Measurements from ENCODE around the gene R3HDM2. TPM values are rescaled to one million over a fixed set of nuclear protein-coding genes. Genes with fewer than 3 reads are reported as not detected.

R3HDM2 gene
- total RNA-seq, 1 experiment from 2014 or later = 45.4 TPM

DNA sequence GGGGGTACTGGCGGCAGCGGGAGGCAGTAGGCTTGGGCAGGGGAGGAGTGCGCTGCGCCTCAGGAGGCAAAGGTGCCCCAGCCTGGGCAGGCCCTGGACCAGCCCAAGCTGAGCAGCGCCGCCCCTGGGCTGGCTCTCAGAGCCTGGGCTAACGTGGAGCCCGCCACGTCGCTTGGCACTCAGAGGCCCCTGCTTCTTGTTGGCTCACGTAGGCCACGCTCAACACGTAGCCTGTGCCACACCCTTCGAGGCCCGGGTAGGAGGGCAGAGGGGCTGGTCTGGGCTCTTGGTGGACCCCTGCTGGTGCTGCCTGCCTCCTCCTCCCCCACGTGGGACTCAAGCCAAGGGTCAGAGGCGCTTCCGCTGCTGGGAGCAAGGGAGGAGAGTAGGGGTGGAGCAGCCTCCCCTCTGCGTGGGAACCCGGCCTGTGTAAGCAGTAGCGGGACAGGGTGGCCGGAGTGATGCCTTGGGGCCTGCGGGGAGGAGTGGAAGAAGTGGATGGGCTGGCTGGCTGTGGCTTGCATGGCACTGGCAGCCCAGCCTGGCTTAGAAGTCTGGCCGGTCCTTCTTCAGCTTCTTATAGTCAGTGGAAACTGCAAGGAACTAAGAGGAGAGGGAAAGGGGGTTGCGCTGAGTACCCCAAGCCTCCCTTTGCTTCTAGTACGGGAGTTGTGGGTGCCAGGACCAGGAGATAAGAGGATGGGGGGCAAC lies 195.7 kb downstream of the R3HDM2 start:
- Histone ChIP-seq H3K9me3 (ENCODE audit: control insufficient read depth in 1 of 2, insufficient read depth in 1 of 2, low read depth in 1 of 2, low read length in 2 of 2) (no peaks in the 10 kb centered on the region), H3K9ac (ENCODE audit: low read length) (no peak overlapping the region), H3K4me2 (ENCODE audit: low read length) (no peak overlapping the region), H3K27me3 (ENCODE audit: insufficient read depth, low read length) (peaks cover 4% of the 10 kb centered on the region; the same call in 1 of the 2 replicates), H4K20me1 (ENCODE audit: insufficient read depth) (no peaks in the 10 kb centered on the region), H3K9me2 (ENCODE audit: insufficient read depth) (no peaks in the 10 kb centered on the region), H3K27ac (ENCODE audit: low read depth, low read length) (no peak overlapping the region), H3K4me1 (ENCODE audit: control insufficient read depth in 1 of 2, insufficient read depth in 2 of 2, low read length in 2 of 2) (peaks cover 16 to 25% of the 10 kb centered on the region in 2 experiments), H3K36me3 (ENCODE audit: control insufficient read depth in 1 of 2, insufficient read depth in 2 of 2, low read length in 2 of 2) (peaks cover 15 to 34% of the 10 kb centered on the region in 2 experiments), H3K79me2 (ENCODE audit: insufficient read depth, low read length) (peaks cover 23% of the 10 kb centered on the region), H2AFZ (ENCODE audit: low read depth, low read length, poor library complexity, severe bottlenecking) (no peak overlapping the region), H3K4me3 (replicated peaks in 1 of 2; ENCODE audit: low read depth in 1 of 2, low read length in 2 of 2) (no peak overlapping the region)
- POLR2A ChIA-PET = no interaction called here
- intact Hi-C loops (cut with micrococcal nuclease) = no loop called here
- CTCF ChIA-PET = no interaction called here
- no peak for TF ChIP-seq SIN3A (IDR thresholded peaks at IDR 0.05; ENCODE audit: low read depth)
- TF ChIP-seq CBX3 (IDR thresholded peaks at IDR 0.05; ENCODE audit: low read depth) = no peak
- TF ChIP-seq POLR2AphosphoS5 (IDR thresholded peaks at IDR 0.05; ENCODE audit: low read depth, low read length) = no peak; the same call in 1 of the 2 replicates
- no peak for TF ChIP-seq EZH2 (IDR thresholded peaks at IDR 0.05)
- TF ChIP-seq, protein P1, sequence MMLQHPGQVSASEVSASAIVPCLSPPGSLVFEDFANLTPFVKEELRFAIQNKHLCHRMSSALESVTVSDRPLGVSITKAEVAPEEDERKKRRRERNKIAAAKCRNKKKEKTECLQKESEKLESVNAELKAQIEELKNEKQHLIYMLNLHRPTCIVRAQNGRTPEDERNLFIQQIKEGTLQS (IDR thresholded peaks at IDR 0.05) = no peak
- TF ChIP-seq, protein P2, sequence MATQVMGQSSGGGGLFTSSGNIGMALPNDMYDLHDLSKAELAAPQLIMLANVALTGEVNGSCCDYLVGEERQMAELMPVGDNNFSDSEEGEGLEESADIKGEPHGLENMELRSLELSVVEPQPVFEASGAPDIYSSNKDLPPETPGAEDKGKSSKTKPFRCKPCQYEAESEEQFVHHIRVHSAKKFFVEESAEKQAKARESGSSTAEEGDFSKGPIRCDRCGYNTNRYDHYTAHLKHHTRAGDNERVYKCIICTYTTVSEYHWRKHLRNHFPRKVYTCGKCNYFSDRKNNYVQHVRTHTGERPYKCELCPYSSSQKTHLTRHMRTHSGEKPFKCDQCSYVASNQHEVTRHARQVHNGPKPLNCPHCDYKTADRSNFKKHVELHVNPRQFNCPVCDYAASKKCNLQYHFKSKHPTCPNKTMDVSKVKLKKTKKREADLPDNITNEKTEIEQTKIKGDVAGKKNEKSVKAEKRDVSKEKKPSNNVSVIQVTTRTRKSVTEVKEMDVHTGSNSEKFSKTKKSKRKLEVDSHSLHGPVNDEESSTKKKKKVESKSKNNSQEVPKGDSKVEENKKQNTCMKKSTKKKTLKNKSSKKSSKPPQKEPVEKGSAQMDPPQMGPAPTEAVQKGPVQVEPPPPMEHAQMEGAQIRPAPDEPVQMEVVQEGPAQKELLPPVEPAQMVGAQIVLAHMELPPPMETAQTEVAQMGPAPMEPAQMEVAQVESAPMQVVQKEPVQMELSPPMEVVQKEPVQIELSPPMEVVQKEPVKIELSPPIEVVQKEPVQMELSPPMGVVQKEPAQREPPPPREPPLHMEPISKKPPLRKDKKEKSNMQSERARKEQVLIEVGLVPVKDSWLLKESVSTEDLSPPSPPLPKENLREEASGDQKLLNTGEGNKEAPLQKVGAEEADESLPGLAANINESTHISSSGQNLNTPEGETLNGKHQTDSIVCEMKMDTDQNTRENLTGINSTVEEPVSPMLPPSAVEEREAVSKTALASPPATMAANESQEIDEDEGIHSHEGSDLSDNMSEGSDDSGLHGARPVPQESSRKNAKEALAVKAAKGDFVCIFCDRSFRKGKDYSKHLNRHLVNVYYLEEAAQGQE (IDR thresholded peaks at IDR 0.05; ENCODE audit: low read depth) = no peak
- TF ChIP-seq, protein P3, sequence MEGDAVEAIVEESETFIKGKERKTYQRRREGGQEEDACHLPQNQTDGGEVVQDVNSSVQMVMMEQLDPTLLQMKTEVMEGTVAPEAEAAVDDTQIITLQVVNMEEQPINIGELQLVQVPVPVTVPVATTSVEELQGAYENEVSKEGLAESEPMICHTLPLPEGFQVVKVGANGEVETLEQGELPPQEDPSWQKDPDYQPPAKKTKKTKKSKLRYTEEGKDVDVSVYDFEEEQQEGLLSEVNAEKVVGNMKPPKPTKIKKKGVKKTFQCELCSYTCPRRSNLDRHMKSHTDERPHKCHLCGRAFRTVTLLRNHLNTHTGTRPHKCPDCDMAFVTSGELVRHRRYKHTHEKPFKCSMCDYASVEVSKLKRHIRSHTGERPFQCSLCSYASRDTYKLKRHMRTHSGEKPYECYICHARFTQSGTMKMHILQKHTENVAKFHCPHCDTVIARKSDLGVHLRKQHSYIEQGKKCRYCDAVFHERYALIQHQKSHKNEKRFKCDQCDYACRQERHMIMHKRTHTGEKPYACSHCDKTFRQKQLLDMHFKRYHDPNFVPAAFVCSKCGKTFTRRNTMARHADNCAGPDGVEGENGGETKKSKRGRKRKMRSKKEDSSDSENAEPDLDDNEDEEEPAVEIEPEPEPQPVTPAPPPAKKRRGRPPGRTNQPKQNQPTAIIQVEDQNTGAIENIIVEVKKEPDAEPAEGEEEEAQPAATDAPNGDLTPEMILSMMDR (IDR thresholded peaks at IDR 0.05 in 2 of 3, conservative IDR thresholded peaks at IDR 0.05 in 1 of 3; ENCODE audit: borderline replicate concordance in 1 of 3, insufficient read depth in 1 of 3, low read depth in 2 of 3, low read length in 2 of 3) = no peak
- TF ChIP-seq, protein P4, sequence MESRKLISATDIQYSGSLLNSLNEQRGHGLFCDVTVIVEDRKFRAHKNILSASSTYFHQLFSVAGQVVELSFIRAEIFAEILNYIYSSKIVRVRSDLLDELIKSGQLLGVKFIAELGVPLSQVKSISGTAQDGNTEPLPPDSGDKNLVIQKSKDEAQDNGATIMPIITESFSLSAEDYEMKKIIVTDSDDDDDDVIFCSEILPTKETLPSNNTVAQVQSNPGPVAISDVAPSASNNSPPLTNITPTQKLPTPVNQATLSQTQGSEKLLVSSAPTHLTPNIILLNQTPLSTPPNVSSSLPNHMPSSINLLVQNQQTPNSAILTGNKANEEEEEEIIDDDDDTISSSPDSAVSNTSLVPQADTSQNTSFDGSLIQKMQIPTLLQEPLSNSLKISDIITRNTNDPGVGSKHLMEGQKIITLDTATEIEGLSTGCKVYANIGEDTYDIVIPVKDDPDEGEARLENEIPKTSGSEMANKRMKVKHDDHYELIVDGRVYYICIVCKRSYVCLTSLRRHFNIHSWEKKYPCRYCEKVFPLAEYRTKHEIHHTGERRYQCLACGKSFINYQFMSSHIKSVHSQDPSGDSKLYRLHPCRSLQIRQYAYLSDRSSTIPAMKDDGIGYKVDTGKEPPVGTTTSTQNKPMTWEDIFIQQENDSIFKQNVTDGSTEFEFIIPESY (IDR thresholded peaks at IDR 0.05; ENCODE audit: extremely low read depth, insufficient replicate concordance, low read length) = no peak
- RAD21 ChIA-PET (ENCODE audit: low non-redundant PET in 1 of 2, low total read pairs in 2 of 2, uncharacterized antibody in 2 of 2, unreplicated experiment in 2 of 2) = no interaction called here
- no peak for DNase-seq (ENCODE audit: low read depth, low spot score)
- no TSS peak for BruUV-seq (replicated peaks)
- no peak for ATAC-seq

Measured in HCT116 (cell line).